HepG2 (cell line): ENCODE data around the gene LSM14B. TPM values are rescaled to one million over a fixed set of nuclear protein-coding genes. Genes with fewer than 3 reads are reported as not detected.

ENCODE experiments used
- BRD4 ChIP-seq: sonication (generic); formaldehyde crosslinking; IDR thresholded peaks from 2 replicates; pipeline ENCODE4 v1.4.0; 2020; ENCODE audit warnings: missing genetic modification reagents
- GATA4 ChIP-seq: sonication (generic); IDR thresholded peaks from 2 replicates; pipeline ENCODE4 v1.6.1; 2016; ENCODE audit warnings: antibody characterized with exemption, low read depth, borderline replicate concordance
- GPBP1L1 ChIP-seq: sonication (generic); formaldehyde crosslinking; IDR thresholded peaks from 2 replicates; pipeline ENCODE4 v1.5.0; 2020; ENCODE audit warnings: mild to moderate bottlenecking, missing genetic modification reagents
- HOXA5 ChIP-seq: sonication (generic); formaldehyde crosslinking; IDR thresholded peaks from 2 replicates; pipeline ENCODE4 v1.4.0; 2020; ENCODE audit warnings: missing genetic modification reagents
- ISL2 ChIP-seq: sonication (generic); formaldehyde crosslinking; IDR thresholded peaks from 2 replicates; pipeline ENCODE4 v1.5.0; 2020; ENCODE audit warnings: missing genetic modification reagents
- KLF16 ChIP-seq, 2 experiments: sonication (generic) in 1 of 2; formaldehyde crosslinking in 1 of 2; IDR thresholded peaks; 2 replicates each; pipeline versions ENCODE4 v1.6.1 to v1.8.0; 2016 to 2023; ENCODE audit warnings: missing genetic modification reagents in 2 of 2, missing compliant biosample characterization in 1 of 2
- NBN ChIP-seq: fragments of 450-650 bp; conservative IDR thresholded peaks from 2 replicates; pipeline ENCODE4 v1.6.1; 2017
- NPAS2 ChIP-seq: sonication (generic); formaldehyde crosslinking; IDR thresholded peaks from 2 replicates; pipeline ENCODE4 v1.8.0; 2022; ENCODE audit warnings: mild to moderate bottlenecking, missing genetic modification reagents, borderline replicate concordance
- PAF1 ChIP-seq: IDR thresholded peaks from 2 replicates; pipeline ENCODE4 v1.6.1; 2016; ENCODE audit warnings: missing genetic modification reagents, missing compliant biosample characterization
- PHF21A ChIP-seq: sonication (generic); formaldehyde crosslinking; IDR thresholded peaks from 2 replicates; pipeline ENCODE4 v1.5.0; 2020; ENCODE audit warnings: mild to moderate bottlenecking, missing genetic modification reagents
- RFXAP ChIP-seq: sonication (generic); formaldehyde crosslinking; IDR thresholded peaks from 2 replicates; pipeline ENCODE4 v1.4.0; 2020; ENCODE audit warnings: missing genetic modification reagents, borderline replicate concordance
- SNAI1 ChIP-seq: sonication (generic); formaldehyde crosslinking; IDR thresholded peaks from 2 replicates; pipeline ENCODE4 v1.5.0; 2020; ENCODE audit warnings: mild to moderate bottlenecking, missing genetic modification reagents, borderline replicate concordance
- TAF1 ChIP-seq: sonication (generic); formaldehyde crosslinking; IDR thresholded peaks from 2 replicates; pipeline ENCODE4 v1.4.0; 2020; ENCODE audit warnings: missing genetic modification reagents
- TGIF2 ChIP-seq: IDR thresholded peaks from 2 replicates; pipeline ENCODE4 v1.6.1; 2016; ENCODE audit warnings: control low read depth, missing compliant biosample characterization
- ZBTB20 ChIP-seq: sonication (generic); formaldehyde crosslinking; IDR thresholded peaks from 2 replicates; pipeline ENCODE4 v1.8.1; 2023; ENCODE audit warnings: missing genetic modification reagents, low read depth, mild to moderate bottlenecking, borderline replicate concordance
- ZNF263 ChIP-seq: sonication (generic); formaldehyde crosslinking; IDR thresholded peaks from 2 replicates; pipeline ENCODE4 v1.4.0; 2020; ENCODE audit warnings: missing genetic modification reagents
- ZNF543 ChIP-seq: sonication (generic); formaldehyde crosslinking; IDR thresholded peaks from 2 replicates; pipeline ENCODE4 v1.4.0; 2020; ENCODE audit warnings: mild to moderate bottlenecking, missing genetic modification reagents
- ZNF720 ChIP-seq: sonication (generic); formaldehyde crosslinking; IDR thresholded peaks from 2 replicates; pipeline ENCODE4 v1.4.0; 2020; ENCODE audit warnings: missing genetic modification reagents
- polyA plus RNA-seq, 8 experiments: library from polyadenylated mRNA; depleted of rRNA in 3 of 8; stranded (reverse) in 7 of 8; unstranded in 1 of 8; fragments of >200 nt; fragmentation: Illumina TruSeq in 4 of 8; extraction: Trizol in 4 of 8; gene quantifications; 2 replicates each; pipeline versions ENCODE4 v1.2.1 to v1.2.3, GENCODE V29; 2011 to 2016; ENCODE audit warnings: low read depth in 4 of 8, missing spikeins in 1 of 8, mixed read lengths in 1 of 8; ENCODE audit not compliant: insufficient read depth in 1 of 8
- total RNA-seq, 5 experiments: library from RNA; depleted of rRNA; stranded (reverse); fragments of >200 nt; fragmentation: Illumina TruSeq; extraction: Trizol; gene quantifications; 2 replicates each; pipeline ENCODE4 v1.2.3, GENCODE V29; 2016; ENCODE audit warnings: low read depth in 1 of 5
- TF ChIP-seq, protein P1 (sequence below): sonication (generic); formaldehyde crosslinking; IDR thresholded peaks from 2 replicates; pipeline ENCODE4 v1.8.0; 2022; ENCODE audit warnings: mild to moderate bottlenecking, missing genetic modification reagents, moderate library complexity
- TF ChIP-seq, protein P2 (sequence below): sonication (generic); formaldehyde crosslinking; IDR thresholded peaks from 2 replicates; pipeline ENCODE4 v1.8.1; 2023; ENCODE audit warnings: mild to moderate bottlenecking, missing genetic modification reagents, borderline replicate concordance
- TF ChIP-seq, protein P3 (sequence below): sonication (generic); formaldehyde crosslinking; IDR thresholded peaks from 2 replicates; pipeline ENCODE4 v1.8.0; 2022; ENCODE audit warnings: mild to moderate bottlenecking, missing genetic modification reagents; ENCODE audit not compliant: insufficient replicate concordance
- TF ChIP-seq, protein P4 (sequence below): sonication (generic); formaldehyde crosslinking; conservative IDR thresholded peaks from 2 replicates; pipeline ENCODE4 v1.5.0; 2020; ENCODE audit warnings: missing genetic modification reagents

Gene LSM14B
- total and polyA plus RNA-seq, 2 of the 13 experiments (the other 11 are each of a cell fraction or from before 2014, with no cell fraction given) = 43.3 to 79.2 TPM

DNA sequence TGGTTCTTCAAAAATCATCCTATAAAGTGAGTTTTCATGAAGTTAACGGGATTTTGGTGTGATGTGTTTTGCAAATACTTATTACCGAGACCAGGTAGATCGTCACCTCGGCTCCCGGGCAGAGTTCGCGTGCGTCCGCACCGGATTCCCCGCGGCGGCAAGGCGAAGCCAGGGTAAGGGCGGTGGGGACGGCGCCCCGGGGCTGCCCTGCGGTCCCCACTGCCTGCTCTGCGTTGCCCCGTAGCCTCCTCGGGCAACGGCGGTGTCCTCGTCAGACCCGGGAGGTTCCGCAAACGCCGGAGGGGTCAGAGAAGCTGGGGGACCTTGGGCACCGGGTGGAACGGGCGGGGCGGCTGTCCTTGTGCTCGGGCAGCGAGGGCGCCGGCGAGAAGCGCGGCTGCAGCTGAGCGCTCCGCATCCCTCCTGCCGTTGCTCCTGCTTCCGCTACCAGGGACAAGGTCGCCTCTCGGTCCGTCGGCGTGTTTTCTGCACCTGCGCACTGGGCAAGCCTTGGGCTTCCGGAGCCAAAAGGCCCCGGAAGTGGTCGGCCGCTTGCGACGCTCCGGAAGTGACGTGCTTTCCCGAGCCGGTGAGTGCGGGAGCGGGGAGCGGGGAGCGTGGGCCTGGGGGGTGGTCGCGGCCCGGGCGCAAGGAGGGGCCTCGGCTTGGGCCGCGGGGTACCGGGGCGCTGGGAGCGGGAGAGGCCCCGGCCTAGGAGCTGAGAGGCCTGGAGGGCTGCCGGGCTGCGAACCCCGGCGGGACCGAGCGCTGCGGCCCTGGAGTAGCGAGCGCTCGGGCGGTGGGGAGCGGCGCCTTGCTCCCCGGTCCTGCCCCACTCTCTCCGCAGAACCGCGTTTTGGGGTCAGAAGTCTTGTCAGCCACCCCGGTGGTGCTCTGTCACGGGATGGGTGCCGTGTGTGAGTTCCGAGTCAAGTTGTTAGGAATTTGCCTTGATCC is 60.5 kb downstream of the LSM14B start, which contains the start of gene MTG2 (continued):
- TF ChIP-seq ZNF720 (CRISPR knock-in tag) = 0 out of 2 replicates have a peak, but pooled peaks have one; percentile 21
- no peak for TF ChIP-seq NBN
- TF ChIP-seq, protein P1, sequence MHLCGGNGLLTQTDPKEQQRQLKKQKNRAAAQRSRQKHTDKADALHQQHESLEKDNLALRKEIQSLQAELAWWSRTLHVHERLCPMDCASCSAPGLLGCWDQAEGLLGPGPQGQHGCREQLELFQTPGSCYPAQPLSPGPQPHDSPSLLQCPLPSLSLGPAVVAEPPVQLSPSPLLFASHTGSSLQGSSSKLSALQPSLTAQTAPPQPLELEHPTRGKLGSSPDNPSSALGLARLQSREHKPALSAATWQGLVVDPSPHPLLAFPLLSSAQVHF = peak; percentile 99
- TF ChIP-seq GPBP1L1 (CRISPR knock-in tag) = no peak
- peak; percentile 100 for TF ChIP-seq TAF1 (CRISPR knock-in tag)
- TF ChIP-seq ISL2 = peak; percentile 85
- peak; percentile 84 for TF ChIP-seq ZNF263
- peak; percentile 75 for TF ChIP-seq TGIF2 (CRISPR knock-in tag)
- TF ChIP-seq BRD4 (CRISPR knock-in tag) = peak; percentile 99
- TF ChIP-seq, protein P2, sequence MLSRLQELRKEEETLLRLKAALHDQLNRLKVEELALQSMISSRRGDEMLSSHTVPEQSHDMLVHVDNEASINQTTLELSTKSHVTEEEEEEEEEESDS (CRISPR knock-in tag) = 0 out of 2 replicates have a peak, but pooled peaks have one; percentile 65
- peak; percentile 99 for TF ChIP-seq HOXA5 (CRISPR knock-in tag)
- TF ChIP-seq NPAS2 = no peak
- peak; percentile 71 for TF ChIP-seq PHF21A (CRISPR knock-in tag)
- peak; percentile 94 for TF ChIP-seq GATA4
- peak; percentile 70 to 99; a peak in 3 of 4 replicates for TF ChIP-seq KLF16 (CRISPR knock-in tag; IDR thresholded peaks at IDR 0.05)
- peak; percentile 94; the same call in 1 of the 2 replicates for TF ChIP-seq SNAI1
- TF ChIP-seq, protein P3, sequence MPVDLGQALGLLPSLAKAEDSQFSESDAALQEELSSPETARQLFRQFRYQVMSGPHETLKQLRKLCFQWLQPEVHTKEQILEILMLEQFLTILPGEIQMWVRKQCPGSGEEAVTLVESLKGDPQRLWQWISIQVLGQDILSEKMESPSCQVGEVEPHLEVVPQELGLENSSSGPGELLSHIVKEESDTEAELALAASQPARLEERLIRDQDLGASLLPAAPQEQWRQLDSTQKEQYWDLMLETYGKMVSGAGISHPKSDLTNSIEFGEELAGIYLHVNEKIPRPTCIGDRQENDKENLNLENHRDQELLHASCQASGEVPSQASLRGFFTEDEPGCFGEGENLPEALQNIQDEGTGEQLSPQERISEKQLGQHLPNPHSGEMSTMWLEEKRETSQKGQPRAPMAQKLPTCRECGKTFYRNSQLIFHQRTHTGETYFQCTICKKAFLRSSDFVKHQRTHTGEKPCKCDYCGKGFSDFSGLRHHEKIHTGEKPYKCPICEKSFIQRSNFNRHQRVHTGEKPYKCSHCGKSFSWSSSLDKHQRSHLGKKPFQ (CRISPR knock-in tag) = peak; percentile 91
- TF ChIP-seq ZNF543 (CRISPR knock-in tag) = peak; percentile 97; the same call in 1 of the 2 replicates
- TF ChIP-seq, protein P4, sequence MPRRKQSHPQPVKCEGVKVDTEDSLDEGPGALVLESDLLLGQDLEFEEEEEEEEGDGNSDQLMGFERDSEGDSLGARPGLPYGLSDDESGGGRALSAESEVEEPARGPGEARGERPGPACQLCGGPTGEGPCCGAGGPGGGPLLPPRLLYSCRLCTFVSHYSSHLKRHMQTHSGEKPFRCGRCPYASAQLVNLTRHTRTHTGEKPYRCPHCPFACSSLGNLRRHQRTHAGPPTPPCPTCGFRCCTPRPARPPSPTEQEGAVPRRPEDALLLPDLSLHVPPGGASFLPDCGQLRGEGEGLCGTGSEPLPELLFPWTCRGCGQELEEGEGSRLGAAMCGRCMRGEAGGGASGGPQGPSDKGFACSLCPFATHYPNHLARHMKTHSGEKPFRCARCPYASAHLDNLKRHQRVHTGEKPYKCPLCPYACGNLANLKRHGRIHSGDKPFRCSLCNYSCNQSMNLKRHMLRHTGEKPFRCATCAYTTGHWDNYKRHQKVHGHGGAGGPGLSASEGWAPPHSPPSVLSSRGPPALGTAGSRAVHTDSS (CRISPR knock-in tag) = peak; percentile 93
- peak; percentile 96 for TF ChIP-seq RFXAP (CRISPR knock-in tag)
- TF ChIP-seq ZBTB20 = peak; percentile 88
- TF ChIP-seq PAF1 (CRISPR knock-in tag) = peak; percentile 97
